ENCODE data around the gene HSP90B1. TPM values are rescaled to one million over a fixed set of nuclear protein-coding genes. Genes with fewer than 3 reads are reported as not detected.

The HSP90B1 gene
- total and polyA plus RNA-seq, 2 of the 13 experiments (the other 11 are each of a cell fraction or from before 2014, with no cell fraction given), result 800 to 954 TPM

GRCh38 chr12:103901518-103902173, 28.6 kb upstream of the HSP90B1 start:
- Histone ChIP-seq H3K4me1 (ENCODE audit: insufficient read depth, low read length) (no peaks in the 10 kb centered on the region), H3K9me3 (ENCODE audit: low read length) (no peaks in the 10 kb centered on the region), H3K4me3 (replicated peaks in 1 of 3; ENCODE audit: insufficient read depth in 1 of 3, low read depth in 2 of 3, low read length in 3 of 3) (no peak overlapping the region), H3K27me3 (ENCODE audit: control insufficient read depth in 1 of 2, insufficient read depth in 2 of 2, low read length in 2 of 2) (peaks cover 0 to 3% of the 10 kb centered on the region in 2 experiments; a peak in 1 of 5 replicates), H3K9ac (ENCODE audit: insufficient read depth, low read depth, low read length) (no peak overlapping the region), H3K79me2 (ENCODE audit: insufficient read depth, low read length) (no peaks in the 10 kb centered on the region), H4K20me1 (ENCODE audit: insufficient read depth, low read length) (no peaks in the 10 kb centered on the region), H3K4me2 (ENCODE audit: low read depth, low read length) (no peak overlapping the region), H3K27ac (ENCODE audit: extremely low read length, insufficient read depth, low read length) (no peak overlapping the region), H2AFZ (ENCODE audit: low read length) (peak overlapping the region; percentile 31), H3K36me3 (replicated peaks in 1 of 2; ENCODE audit: control insufficient read depth in 1 of 2, insufficient read depth in 2 of 2, low read length in 2 of 2) (no peaks in the 10 kb centered on the region)
- FAIRE-seq, result no peak
- BruUV-seq (replicated peaks), result no TSS peak
- in situ Hi-C loops (cut with HindIII; ENCODE audit: extremely low pct_ligation_motif_present, low pct_unique_long_range_greater_than_20kb) (no loop called here), intact Hi-C loops (cut with micrococcal nuclease; ENCODE audit: unreplicated experiment) (no loop called here)
- peak; percentile 26 for ATAC-seq
- CTCF ChIA-PET (ENCODE audit: low intra/inter-chr PET ratio, low total read pairs), result no interaction called here
- POLR2A ChIA-PET, result interaction anchor here (0.6 kb wide), 1 partner anchor 9 kb away, joined by 3 read pairs; no protein-coding TSS in a partner anchor
- 29% methylated on average over 7 of the region's 7 CpGs for WGBS (ENCODE audit: low lambda C conversion rate)
- DNase-seq (ENCODE audit: low spot score), result no peak
- TF ChIP-seq SNRNP70 (IDR thresholded peaks at IDR 0.05; ENCODE audit: low read depth, low read length), result no peak

GRCh38 chr12:103903993-103904392, 26.2 kb upstream of the HSP90B1 start:
- BruUV-seq (replicated peaks), result no TSS peak
- no peaks in the 10 kb centered on the region for H3K79me2 ChIP-seq (ENCODE audit: insufficient read depth, low read length)
- no peak overlapping the region for H3K4me3 ChIP-seq (replicated peaks in 1 of 3; ENCODE audit: insufficient read depth in 1 of 3, low read depth in 2 of 3, low read length in 3 of 3)
- no peak overlapping the region for H3K9ac ChIP-seq (ENCODE audit: insufficient read depth, low read depth, low read length)
- no peaks in the 10 kb centered on the region for H4K20me1 ChIP-seq (ENCODE audit: insufficient read depth, low read length)
- ATAC-seq (peak; percentile 34; the same call in 2 of the 3 replicates), DNase-seq (ENCODE audit: low spot score) (no peak), FAIRE-seq (no peak)
- WGBS (ENCODE audit: low lambda C conversion rate), result 0% methylated on average over 1 of the region's 1 CpG
- H3K9me3 ChIP-seq (ENCODE audit: low read length), result no peaks in the 10 kb centered on the region
- no peak overlapping the region for H2AFZ ChIP-seq (ENCODE audit: low read length)
- POLR2A ChIA-PET, result no interaction called here
- in situ Hi-C loops (cut with HindIII; ENCODE audit: extremely low pct_ligation_motif_present, low pct_unique_long_range_greater_than_20kb), result no loop called here
- CTCF ChIA-PET (ENCODE audit: low intra/inter-chr PET ratio, low total read pairs), result no interaction called here
- H3K4me1 ChIP-seq (ENCODE audit: insufficient read depth, low read length), result no peaks in the 10 kb centered on the region
- no peak overlapping the region for H3K4me2 ChIP-seq (ENCODE audit: low read depth, low read length)
- H3K27ac ChIP-seq (ENCODE audit: extremely low read length, insufficient read depth, low read length), result no peak overlapping the region
- no peaks in the 10 kb centered on the region for H3K36me3 ChIP-seq (replicated peaks in 1 of 2; ENCODE audit: control insufficient read depth in 1 of 2, insufficient read depth in 2 of 2, low read length in 2 of 2)
- intact Hi-C loops (cut with micrococcal nuclease; ENCODE audit: unreplicated experiment), result no loop called here
- H3K27me3 ChIP-seq (ENCODE audit: control insufficient read depth in 1 of 2, insufficient read depth in 2 of 2, low read length in 2 of 2), result peaks cover 0 to 6% of the 10 kb centered on the region in 2 experiments; a peak in 2 of 5 replicates
- TF ChIP-seq ESRRA (CRISPR knock-in tag; IDR thresholded peaks at IDR 0.05; ENCODE audit: low read depth) (no peak), SP2 (CRISPR knock-in tag; IDR thresholded peaks at IDR 0.05) (no peak), ZFP82 (CRISPR knock-in tag; IDR thresholded peaks at IDR 0.05; ENCODE audit: borderline replicate concordance) (no peak), ZNF446 (CRISPR knock-in tag; IDR thresholded peaks at IDR 0.05) (no peak), RARG (CRISPR knock-in tag; IDR thresholded peaks at IDR 0.05; ENCODE audit: low read depth) (no peak), ZNF224 (CRISPR knock-in tag; IDR thresholded peaks at IDR 0.05) (no peak), ZNF253 (CRISPR knock-in tag; IDR thresholded peaks at IDR 0.05; ENCODE audit: borderline replicate concordance) (no peak), FLYWCH1 (CRISPR knock-in tag; IDR thresholded peaks at IDR 0.05) (no peak), ZNF33B (CRISPR knock-in tag; IDR thresholded peaks at IDR 0.05) (no peak), AHR (CRISPR knock-in tag; IDR thresholded peaks at IDR 0.05) (no peak)
- TF ChIP-seq, protein P1, sequence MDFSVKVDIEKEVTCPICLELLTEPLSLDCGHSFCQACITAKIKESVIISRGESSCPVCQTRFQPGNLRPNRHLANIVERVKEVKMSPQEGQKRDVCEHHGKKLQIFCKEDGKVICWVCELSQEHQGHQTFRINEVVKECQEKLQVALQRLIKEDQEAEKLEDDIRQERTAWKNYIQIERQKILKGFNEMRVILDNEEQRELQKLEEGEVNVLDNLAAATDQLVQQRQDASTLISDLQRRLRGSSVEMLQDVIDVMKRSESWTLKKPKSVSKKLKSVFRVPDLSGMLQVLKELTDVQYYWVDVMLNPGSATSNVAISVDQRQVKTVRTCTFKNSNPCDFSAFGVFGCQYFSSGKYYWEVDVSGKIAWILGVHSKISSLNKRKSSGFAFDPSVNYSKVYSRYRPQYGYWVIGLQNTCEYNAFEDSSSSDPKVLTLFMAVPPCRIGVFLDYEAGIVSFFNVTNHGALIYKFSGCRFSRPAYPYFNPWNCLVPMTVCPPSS (IDR thresholded peaks at IDR 0.05), result no peak
- TF ChIP-seq, protein P2, sequence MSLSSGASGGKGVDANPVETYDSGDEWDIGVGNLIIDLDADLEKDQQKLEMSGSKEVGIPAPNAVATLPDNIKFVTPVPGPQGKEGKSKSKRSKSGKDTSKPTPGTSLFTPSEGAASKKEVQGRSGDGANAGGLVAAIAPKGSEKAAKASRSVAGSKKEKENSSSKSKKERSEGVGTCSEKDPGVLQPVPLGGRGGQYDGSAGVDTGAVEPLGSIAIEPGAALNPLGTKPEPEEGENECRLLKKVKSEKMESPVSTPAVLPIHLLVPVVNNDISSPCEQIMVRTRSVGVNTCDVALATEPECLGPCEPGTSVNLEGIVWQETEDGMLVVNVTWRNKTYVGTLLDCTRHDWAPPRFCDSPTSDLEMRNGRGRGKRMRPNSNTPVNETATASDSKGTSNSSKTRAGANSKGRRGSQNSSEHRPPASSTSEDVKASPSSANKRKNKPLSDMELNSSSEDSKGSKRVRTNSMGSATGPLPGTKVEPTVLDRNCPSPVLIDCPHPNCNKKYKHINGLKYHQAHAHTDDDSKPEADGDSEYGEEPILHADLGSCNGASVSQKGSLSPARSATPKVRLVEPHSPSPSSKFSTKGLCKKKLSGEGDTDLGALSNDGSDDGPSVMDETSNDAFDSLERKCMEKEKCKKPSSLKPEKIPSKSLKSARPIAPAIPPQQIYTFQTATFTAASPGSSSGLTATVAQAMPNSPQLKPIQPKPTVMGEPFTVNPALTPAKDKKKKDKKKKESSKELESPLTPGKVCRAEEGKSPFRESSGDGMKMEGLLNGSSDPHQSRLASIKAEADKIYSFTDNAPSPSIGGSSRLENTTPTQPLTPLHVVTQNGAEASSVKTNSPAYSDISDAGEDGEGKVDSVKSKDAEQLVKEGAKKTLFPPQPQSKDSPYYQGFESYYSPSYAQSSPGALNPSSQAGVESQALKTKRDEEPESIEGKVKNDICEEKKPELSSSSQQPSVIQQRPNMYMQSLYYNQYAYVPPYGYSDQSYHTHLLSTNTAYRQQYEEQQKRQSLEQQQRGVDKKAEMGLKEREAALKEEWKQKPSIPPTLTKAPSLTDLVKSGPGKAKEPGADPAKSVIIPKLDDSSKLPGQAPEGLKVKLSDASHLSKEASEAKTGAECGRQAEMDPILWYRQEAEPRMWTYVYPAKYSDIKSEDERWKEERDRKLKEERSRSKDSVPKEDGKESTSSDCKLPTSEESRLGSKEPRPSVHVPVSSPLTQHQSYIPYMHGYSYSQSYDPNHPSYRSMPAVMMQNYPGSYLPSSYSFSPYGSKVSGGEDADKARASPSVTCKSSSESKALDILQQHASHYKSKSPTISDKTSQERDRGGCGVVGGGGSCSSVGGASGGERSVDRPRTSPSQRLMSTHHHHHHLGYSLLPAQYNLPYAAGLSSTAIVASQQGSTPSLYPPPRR (CRISPR knock-in tag; IDR thresholded peaks at IDR 0.05; ENCODE audit: borderline replicate concordance), result no peak
